ENCODE data around the gene NFE2.
A peak's percentile ranks its signal among the peaks of the same experiment; 100 is the strongest.

- TF ChIP-seq, protein P1, sequence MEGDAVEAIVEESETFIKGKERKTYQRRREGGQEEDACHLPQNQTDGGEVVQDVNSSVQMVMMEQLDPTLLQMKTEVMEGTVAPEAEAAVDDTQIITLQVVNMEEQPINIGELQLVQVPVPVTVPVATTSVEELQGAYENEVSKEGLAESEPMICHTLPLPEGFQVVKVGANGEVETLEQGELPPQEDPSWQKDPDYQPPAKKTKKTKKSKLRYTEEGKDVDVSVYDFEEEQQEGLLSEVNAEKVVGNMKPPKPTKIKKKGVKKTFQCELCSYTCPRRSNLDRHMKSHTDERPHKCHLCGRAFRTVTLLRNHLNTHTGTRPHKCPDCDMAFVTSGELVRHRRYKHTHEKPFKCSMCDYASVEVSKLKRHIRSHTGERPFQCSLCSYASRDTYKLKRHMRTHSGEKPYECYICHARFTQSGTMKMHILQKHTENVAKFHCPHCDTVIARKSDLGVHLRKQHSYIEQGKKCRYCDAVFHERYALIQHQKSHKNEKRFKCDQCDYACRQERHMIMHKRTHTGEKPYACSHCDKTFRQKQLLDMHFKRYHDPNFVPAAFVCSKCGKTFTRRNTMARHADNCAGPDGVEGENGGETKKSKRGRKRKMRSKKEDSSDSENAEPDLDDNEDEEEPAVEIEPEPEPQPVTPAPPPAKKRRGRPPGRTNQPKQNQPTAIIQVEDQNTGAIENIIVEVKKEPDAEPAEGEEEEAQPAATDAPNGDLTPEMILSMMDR (IDR thresholded peaks at IDR 0.05; ENCODE audit: low read depth, low read length, poor library complexity, severe bottlenecking): peak; percentile 97
- no peak for TF ChIP-seq EZH2phosphoT487 (IDR thresholded peaks at IDR 0.05; ENCODE audit: borderline replicate concordance, low read length)
These were observed 24.0 kb upstream of the NFE2 start, which contains the start of gene COPZ1 for GRCh38 chr12:54324617-54325441.

Measured in DOHH2 (cell line).